Cardiac muscle cell (in vitro differentiated cells and primary cell): Measurements from ENCODE around the gene IMMP2L. TPM values are rescaled to one million over a fixed set of nuclear protein-coding genes. Genes with fewer than 3 reads are reported as not detected.

Source experiments
- DNase-seq, 2 donors: peaks; one replicate each; pipeline versions ENCODE4 v3.0.0 to v3.0.0-alpha.2; 2010 to 2017; ENCODE audit warnings: low read depth in 1 of 2, low spot score in 1 of 2
- H3K27ac ChIP-seq: fragments of 200-600 bp; sonication (generic); 2 replicates; pipeline ENCODE4 v1.5.1; 2016
- H3K27me3 ChIP-seq: fragments of 200-600 bp; sonication (generic); 2 replicates; pipeline ENCODE4 v1.6.0; 2016; ENCODE audit warnings: control low read depth
- H3K36me3 ChIP-seq: fragments of 200-600 bp; sonication (generic); 2 replicates; pipeline ENCODE4 v1.5.1; 2016; ENCODE audit warnings: control low read depth
- H3K4me1 ChIP-seq: fragments of 200-600 bp; sonication (generic); 2 replicates; pipeline ENCODE4 v1.8.1; 2017; ENCODE audit warnings: low read depth, mild to moderate bottlenecking, mixed run types
- H3K4me3 ChIP-seq: fragments of 200-600 bp; sonication (generic); 2 replicates; pipeline ENCODE4 v1.5.1; 2016; ENCODE audit warnings: mild to moderate bottlenecking
- H3K9me3 ChIP-seq: fragments of 200-600 bp; sonication (generic); 2 replicates; pipeline ENCODE4 v1.5.1; 2017; ENCODE audit warnings: low read depth, mild to moderate bottlenecking, control low read depth
- CTCF ChIP-seq: IDR thresholded peaks from 2 replicates; pipeline ENCODE4 v1.5.1; 2012; ENCODE audit warnings: low read depth, mild to moderate bottlenecking, low read length
- polyA plus RNA-seq: library from polyadenylated mRNA; unstranded; fragments of >200 nt; fragmentation: Nextera tagmentation; extraction: Ambion mirVana; gene quantifications from 2 replicates; pipeline ENCODE4 v1.2.1, GENCODE V29; 2016
- total RNA-seq: library from RNA; depleted of rRNA; stranded (reverse); fragments of >200 nt; gene quantifications from 2 replicates; pipeline ENCODE4 v1.2.3, GENCODE V29; 2016

Gene IMMP2L
- total and polyA plus RNA-seq, 2 experiments from 2014 or later, result 6.0 to 11.9 TPM

GRCh38 chr7:110626414-110626813 lies 935.9 kb downstream of the IMMP2L start:
- no peak for TF ChIP-seq CTCF
- H3K4me1 ChIP-seq, result no peaks in the 10 kb centered on the region
- no peak for DNase-seq
- H3K27me3 ChIP-seq, result no peaks in the 10 kb centered on the region
- H3K36me3 ChIP-seq, result no peaks in the 10 kb centered on the region
- H3K4me3 ChIP-seq, result no peak overlapping the region
- H3K27ac ChIP-seq, result no peak overlapping the region
- H3K9me3 ChIP-seq, result no peaks in the 10 kb centered on the region

- TF ChIP-seq CTCF, result no peak
- no peak for DNase-seq
- Histone ChIP-seq H3K9me3 (no peaks in the 10 kb centered on the region), H3K36me3 (no peaks in the 10 kb centered on the region), H3K27ac (no peak overlapping the region), H3K4me1 (no peaks in the 10 kb centered on the region), H3K27me3 (no peaks in the 10 kb centered on the region), H3K4me3 (no peak overlapping the region)
Observed at GRCh38 chr7:110625294-110625693, 937.0 kb downstream of the IMMP2L start.

- Histone ChIP-seq H3K36me3 (no peaks in the 10 kb centered on the region), H3K27ac (no peak overlapping the region), H3K9me3 (no peaks in the 10 kb centered on the region), H3K4me3 (no peak overlapping the region), H3K4me1 (no peaks in the 10 kb centered on the region), H3K27me3 (no peaks in the 10 kb centered on the region)
- TF ChIP-seq CTCF, result no peak
- DNase-seq, result no peak
Observed at GRCh38 chr7:110623436-110623835, 938.9 kb downstream of the IMMP2L start.

- Histone ChIP-seq H3K27ac (no peak overlapping the region), H3K27me3 (no peaks in the 10 kb centered on the region), H3K36me3 (no peaks in the 10 kb centered on the region), H3K9me3 (no peaks in the 10 kb centered on the region), H3K4me1 (no peaks in the 10 kb centered on the region), H3K4me3 (no peak overlapping the region)
- DNase-seq, result no peak
- TF ChIP-seq CTCF, result no peak
Observed at GRCh38 chr7:110621289-110621688, 941.0 kb downstream of the IMMP2L start.

GRCh38 chr7:110620110-110620735 lies 942.1 kb downstream of the IMMP2L start:
- TF ChIP-seq CTCF, result no peak
- Histone ChIP-seq H3K4me1 (no peaks in the 10 kb centered on the region), H3K27ac (no peak overlapping the region), H3K36me3 (no peaks in the 10 kb centered on the region), H3K27me3 (no peaks in the 10 kb centered on the region), H3K9me3 (no peaks in the 10 kb centered on the region), H3K4me3 (no peak overlapping the region)
- DNase-seq, result no peak
